C4-2B (cell line): ENCODE data around the gene MXD3.

Experiments
- H3K27ac ChIP-seq: fragments of 450-650 bp; 2 replicates; pipeline ENCODE4 v1.5.1; 2017
- ZFX ChIP-seq: fragments of 450-650 bp; IDR thresholded peaks from 2 replicates; pipeline ENCODE4 v1.6.1; 2017
- TF ChIP-seq, protein P1 (sequence below): fragments of 450-650 bp; conservative IDR thresholded peaks from 2 replicates; pipeline ENCODE4 v1.5.1; 2017; ENCODE audit warnings: mild to moderate bottlenecking

The MXD3 gene

DNA sequence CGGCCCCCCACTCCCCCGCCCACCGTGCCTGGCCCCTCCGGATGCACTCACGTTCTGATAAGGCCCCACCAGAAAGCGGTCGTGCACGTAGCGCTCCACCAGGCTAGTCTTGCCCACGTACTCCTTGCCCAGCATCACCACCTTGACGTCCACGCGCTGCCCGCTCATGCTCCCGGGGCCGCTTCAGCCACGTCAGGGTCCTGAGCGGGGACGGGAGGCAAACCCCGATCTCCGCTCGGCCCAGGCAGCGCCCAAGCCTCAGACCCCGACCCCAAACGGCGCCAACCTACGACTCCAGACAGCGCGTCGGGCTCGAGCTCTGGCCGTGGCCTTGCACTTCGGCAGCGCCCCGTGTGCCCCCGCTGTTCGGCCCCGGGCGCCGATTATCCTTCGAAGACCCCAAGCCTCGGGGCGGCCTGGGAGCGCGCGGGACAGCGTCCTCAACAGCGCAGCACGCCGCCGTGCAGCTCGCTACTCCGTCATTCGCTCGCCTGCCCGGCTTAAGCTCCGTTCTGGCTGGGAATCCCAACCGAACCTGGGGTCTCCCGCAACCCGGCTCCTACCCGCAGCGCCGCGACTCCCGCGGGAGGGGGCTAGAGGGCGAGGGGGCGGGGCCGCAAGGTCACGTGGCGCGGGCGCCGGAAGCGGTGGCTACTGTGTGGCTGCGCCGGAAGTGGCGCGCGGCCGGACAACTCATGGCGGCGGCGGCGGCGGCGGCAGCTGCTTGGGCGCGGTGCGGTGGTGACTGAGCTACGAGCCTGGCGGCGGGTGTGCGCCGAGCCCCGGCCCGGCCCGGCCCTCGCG, 8.4 kb downstream of the MXD3 start, which contains the start of the genes PRELID1 and RAB24:
PRELID1 (plus strand) TSS at position 679 of the 804 bp plus-strand sequence. CDS start 187 bp downstream, outside the sequence.
RAB24 (minus strand) TSS at position 599 of the 804 bp plus-strand sequence; CDS start at position 168, 431 bp downstream.
- TF ChIP-seq, protein P1, sequence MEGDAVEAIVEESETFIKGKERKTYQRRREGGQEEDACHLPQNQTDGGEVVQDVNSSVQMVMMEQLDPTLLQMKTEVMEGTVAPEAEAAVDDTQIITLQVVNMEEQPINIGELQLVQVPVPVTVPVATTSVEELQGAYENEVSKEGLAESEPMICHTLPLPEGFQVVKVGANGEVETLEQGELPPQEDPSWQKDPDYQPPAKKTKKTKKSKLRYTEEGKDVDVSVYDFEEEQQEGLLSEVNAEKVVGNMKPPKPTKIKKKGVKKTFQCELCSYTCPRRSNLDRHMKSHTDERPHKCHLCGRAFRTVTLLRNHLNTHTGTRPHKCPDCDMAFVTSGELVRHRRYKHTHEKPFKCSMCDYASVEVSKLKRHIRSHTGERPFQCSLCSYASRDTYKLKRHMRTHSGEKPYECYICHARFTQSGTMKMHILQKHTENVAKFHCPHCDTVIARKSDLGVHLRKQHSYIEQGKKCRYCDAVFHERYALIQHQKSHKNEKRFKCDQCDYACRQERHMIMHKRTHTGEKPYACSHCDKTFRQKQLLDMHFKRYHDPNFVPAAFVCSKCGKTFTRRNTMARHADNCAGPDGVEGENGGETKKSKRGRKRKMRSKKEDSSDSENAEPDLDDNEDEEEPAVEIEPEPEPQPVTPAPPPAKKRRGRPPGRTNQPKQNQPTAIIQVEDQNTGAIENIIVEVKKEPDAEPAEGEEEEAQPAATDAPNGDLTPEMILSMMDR: peak; percentile 71
- TF ChIP-seq ZFX: no peak
- peak within 1 kb of the TSS; percentile 92 for H3K27ac ChIP-seq

DNA sequence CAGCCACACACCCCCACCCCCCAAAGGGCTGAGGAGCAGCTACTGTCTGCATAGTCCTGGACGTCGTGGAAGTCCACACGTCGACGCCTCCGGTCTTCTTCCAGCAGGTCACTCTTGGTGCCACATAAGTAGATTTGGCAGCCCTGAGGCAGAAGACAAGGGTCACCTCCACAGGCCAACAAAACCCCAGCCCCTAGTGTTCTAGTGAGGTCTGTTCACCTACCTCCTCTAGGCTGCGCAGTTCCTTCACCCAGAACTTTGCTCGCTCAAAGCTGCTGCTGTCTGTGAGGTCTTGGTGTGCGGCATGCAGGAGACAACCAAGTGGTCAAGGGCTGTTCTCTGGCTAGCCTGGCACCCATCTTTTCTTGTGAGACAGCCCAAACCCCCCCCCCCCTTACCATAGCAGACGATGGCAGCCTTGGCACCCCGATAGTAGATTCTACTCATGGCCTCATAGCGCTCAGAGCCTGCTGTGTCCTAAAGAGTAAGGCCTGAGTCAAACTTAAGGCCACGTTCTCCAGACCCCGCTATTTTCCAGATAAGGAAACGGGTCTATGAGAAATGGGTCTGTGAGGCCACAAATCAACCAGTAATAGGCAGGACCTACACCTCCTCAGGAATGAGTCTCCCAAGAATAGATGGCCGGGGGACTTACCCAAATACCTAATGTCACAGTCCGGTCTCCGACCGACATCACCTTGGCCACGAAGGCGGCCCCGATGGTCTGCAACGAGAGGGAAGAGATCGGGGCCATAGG, 9.2 kb downstream of the MXD3 start:
- no peak for TF ChIP-seq ZFX
- TF ChIP-seq, protein P1: no peak
- peak overlapping the region; percentile 92 for H3K27ac ChIP-seq

DNA sequence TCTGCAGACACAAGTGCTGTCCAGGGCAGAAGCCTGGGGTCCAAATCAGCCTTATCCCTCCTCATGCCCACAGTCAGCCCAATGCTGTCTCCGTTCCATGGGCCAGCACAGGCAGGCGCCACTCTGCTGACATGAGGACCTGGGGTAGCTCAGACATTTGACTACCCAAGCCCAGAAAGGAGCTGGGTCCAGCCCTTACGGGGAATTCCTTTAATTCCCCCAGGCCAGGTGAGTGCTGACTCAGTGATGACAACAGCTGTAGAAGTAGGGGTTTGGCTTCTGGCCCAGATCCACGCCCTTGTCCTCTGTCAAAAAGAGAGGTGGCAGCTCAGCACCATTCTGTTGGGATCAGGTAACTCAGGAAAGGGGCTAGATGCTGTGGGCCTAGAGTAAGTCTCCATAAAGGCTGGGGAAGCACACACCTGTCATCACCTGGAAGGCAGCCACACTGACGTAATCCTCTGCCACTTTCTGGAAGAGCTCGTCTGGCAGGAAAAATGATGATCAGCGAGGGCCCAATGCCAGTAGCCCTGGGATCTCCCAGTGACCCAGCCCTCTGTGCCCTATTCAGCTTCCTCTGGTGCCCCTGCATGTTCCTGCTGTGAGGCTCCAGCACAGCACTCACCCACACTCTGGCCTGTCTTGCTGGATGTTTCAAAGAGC, 10.1 kb downstream of the MXD3 start:
- TF ChIP-seq, protein P1: no peak
- no peak for TF ChIP-seq ZFX
- peak overlapping the region; percentile 92 for H3K27ac ChIP-seq

DNA sequence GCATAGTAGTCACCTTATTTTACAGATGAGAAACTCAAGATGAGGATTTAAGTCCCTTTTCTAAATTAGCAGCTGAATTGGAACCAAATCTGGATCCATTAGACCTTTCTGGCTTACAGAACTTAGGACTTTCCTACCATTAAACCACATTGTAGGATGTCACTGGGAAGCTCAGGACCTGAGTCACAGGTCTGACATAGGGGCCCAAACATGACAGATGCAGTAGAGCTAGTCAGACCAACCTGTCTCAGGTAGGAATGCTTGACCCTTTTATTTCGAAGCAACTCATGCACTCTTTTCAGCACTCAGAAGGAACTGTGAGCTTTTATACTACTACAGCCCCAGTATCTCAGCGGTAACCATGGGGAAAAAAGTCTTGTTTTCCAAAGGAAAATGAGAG, 10.7 kb downstream of the MXD3 start:
- no peak for TF ChIP-seq ZFX
- TF ChIP-seq, protein P1: no peak
- peak overlapping the region; percentile 92 for H3K27ac ChIP-seq

DNA sequence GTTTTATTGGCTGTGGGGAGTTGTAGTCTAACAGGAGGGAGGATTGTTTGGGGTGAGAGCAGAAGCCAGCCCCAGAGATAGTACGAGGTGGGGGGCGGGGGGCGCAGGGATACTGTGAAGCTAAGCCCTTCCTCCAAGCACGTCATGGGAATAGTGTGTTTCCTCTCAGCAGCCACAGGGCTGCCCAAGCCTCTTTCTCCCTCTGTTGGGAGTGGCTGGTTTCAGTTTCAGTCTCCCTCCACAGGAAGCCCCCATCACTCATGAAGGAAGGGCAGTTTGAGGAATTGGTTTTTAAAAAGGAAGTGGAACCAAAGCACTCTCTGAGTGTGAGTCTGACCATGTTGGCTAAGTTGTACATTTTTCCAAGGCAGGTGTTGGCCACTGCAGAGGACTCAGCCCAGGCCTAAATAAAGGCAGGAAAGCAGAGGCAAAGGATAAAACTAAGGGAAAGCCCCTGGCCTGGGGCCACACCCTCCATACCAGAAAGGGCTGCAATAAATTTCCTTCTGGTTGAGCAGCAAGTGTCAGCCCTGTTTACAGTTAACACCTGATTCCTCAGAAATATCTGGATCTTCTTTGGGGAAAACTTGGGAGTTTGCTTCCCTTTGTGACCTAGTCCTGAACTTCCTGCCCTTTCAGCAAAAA, 11.3 kb downstream of the MXD3 start:
- no peak for TF ChIP-seq ZFX
- TF ChIP-seq, protein P1: no peak
- no peak overlapping the region for H3K27ac ChIP-seq

DNA sequence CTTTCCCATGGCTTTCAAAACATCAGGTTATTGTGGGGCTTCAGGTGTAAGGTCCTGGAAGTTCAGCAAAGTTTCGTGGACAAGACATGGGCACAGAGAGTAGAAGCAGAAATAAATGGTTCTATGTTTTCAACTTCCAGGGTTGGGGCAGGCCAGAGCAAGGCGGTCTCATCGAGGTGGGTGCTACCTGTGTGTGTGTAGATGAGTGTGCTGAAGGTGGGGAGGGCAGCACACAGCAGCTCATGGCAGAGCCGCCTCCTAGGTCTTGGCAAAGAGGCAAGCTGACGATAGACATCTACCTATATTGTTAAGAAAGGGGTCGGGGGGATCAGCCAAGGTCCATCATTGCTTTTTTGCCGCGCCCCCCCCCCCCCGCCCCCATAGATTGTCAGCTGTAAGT, 12.0 kb downstream of the MXD3 start:
- TF ChIP-seq, protein P1: no peak
- TF ChIP-seq ZFX: no peak
- H3K27ac ChIP-seq: no peak overlapping the region
